Right lobe of liver (tissue), 4 donors: ENCODE measurements around the gene PTPRN2.

Experiments used
- CTCF ChIP-seq, 4 donors: fragments of 200-600 bp in 3 of 4; fragments of 450-650 bp in 1 of 4; IDR thresholded peaks; one replicate each; pipeline versions ENCODE4 v1.5.1 to v1.8.0; 2016 to 2022; ENCODE audit warnings: antibody characterized with exemption in 4 of 4, mild to moderate bottlenecking in 2 of 4
- POLR2A ChIP-seq: fragments of 450-650 bp; IDR thresholded peaks from one replicate; pipeline ENCODE4 v1.6.1; 2017; ENCODE audit warnings: antibody characterized with exemption, mild to moderate bottlenecking
- donor health status: DM: no; HTN: no; CAD: no.
- donor health status: DM: no; HTN: no; CAD: no.
- donor health status: DM: no; HTN: yes; CAD: no.

- no peak for TF ChIP-seq CTCF (IDR thresholded peaks at IDR 0.05)
- TF ChIP-seq POLR2A, result no peak
Measured at GRCh38 chr7:158586499-158587161, 993 bp downstream of the PTPRN2 start.
